Endothelial cell of umbilical vein (primary cell): ENCODE measurements around the gene EXOC3L1.

Experiments
- CTCF ChIP-seq, 2 donors: IDR thresholded peaks; 1 replicate in 1 of 2; 2 replicates in 1 of 2; pipeline ENCODE4 v1.5.1; 2011; ENCODE audit warnings: low read length in 2 of 2, mild to moderate bottlenecking in 2 of 2, moderate library complexity in 2 of 2, control low read depth in 1 of 2, inconsistent platforms in 1 of 2, low read depth in 1 of 2; ENCODE audit not compliant: insufficient read depth in 1 of 2; ENCODE audit errors: extremely low read depth in 1 of 2
- EZH2 ChIP-seq: IDR thresholded peaks from 2 replicates; pipeline ENCODE4 v1.6.1; 2012; ENCODE audit warnings: borderline replicate concordance, low read depth, mild to moderate bottlenecking, moderate library complexity, low read length, inconsistent platforms; ENCODE audit not compliant: severe bottlenecking
- JUN ChIP-seq: IDR thresholded peaks from 2 replicates; pipeline ENCODE4 v1.6.1; 2011; ENCODE audit warnings: borderline replicate concordance, low read depth; ENCODE audit not compliant: insufficient read length, insufficient read depth
- POLR2A ChIP-seq: IDR thresholded peaks from 2 replicates; pipeline ENCODE4 v1.6.1; 2012; ENCODE audit warnings: low read depth, mild to moderate bottlenecking, control low read depth, low read length
- POLR2AphosphoS5 ChIP-seq: IDR thresholded peaks from 2 replicates; pipeline ENCODE4 v1.6.1; 2012; ENCODE audit warnings: low read depth, mild to moderate bottlenecking, control low read depth, low read length, moderate library complexity; ENCODE audit not compliant: insufficient read depth

- TF ChIP-seq POLR2A (no peak), POLR2AphosphoS5 (no peak), CTCF (IDR thresholded peaks at IDR 0.05; ENCODE audit: extremely low read depth in 1 of 2, insufficient read depth in 1 of 2, low read depth in 1 of 2, low read length in 2 of 2) (no peak), EZH2 (no peak), JUN (no peak)
Measured at GRCh38 chr16:67176662-67177061, 13.3 kb downstream of the EXOC3L1 start.
